Measurements from ENCODE around the gene TSC22D3. TPM values are rescaled to one million over a fixed set of nuclear protein-coding genes. Genes with fewer than 3 reads are reported as not detected.

TSC22D3 gene
- total and polyA plus RNA-seq, 2 donors (not counting 1 experiment from before 2014, with no cell fraction given): 447 to 3,050 TPM

- no peak for ATAC-seq (ENCODE audit: low read depth)
- no peaks in the 10 kb centered on the region for H3K27me3 ChIP-seq (replicated peaks in 1 of 4; ENCODE audit: control extremely low read depth in 1 of 4, control insufficient read depth in 3 of 4, insufficient read depth in 4 of 4, low read length in 3 of 4)
- 88% methylated on average over 2 of the region's 4 CpGs for WGBS (ENCODE audit: insufficient coverage)
- no peaks in the 10 kb centered on the region for H4K20me1 ChIP-seq (ENCODE audit: control insufficient read depth, insufficient read depth, low read length, poor library complexity, severe bottlenecking)
- H3K9ac ChIP-seq (ENCODE audit: low read length): no peak overlapping the region
- H3K36me3 ChIP-seq (replicated peaks in 1 of 2; ENCODE audit: control extremely low read depth in 1 of 2, control insufficient read depth in 1 of 2, extremely low read depth in 1 of 2, insufficient read depth in 2 of 2, low read length in 1 of 2): no peaks in the 10 kb centered on the region
- H3K4me1 ChIP-seq (ENCODE audit: control insufficient read depth in 2 of 2, insufficient read depth in 2 of 2, low read length in 2 of 2): peaks cover 0 to 4% of the 10 kb centered on the region in 2 donors
- intact Hi-C loops (cut with micrococcal nuclease): no loop called here
- H3K27ac ChIP-seq (ENCODE audit: low read length in 2 of 2): no peak overlapping the region
- no peak overlapping the region for H3K4me3 ChIP-seq (ENCODE audit: control extremely low read depth in 1 of 5, extremely low read depth in 1 of 5, insufficient read depth in 1 of 5, low read depth in 2 of 5, low read length in 4 of 5)
- H2AFZ ChIP-seq (ENCODE audit: insufficient read depth, low read depth, low read length, poor library complexity, severe bottlenecking): no peak overlapping the region
- Mint-ChIP-seq H3K4me1 (peaks cover 12% of the 10 kb centered on the region), H3K27me3 (no peaks in the 10 kb centered on the region), H3K9me3 (ENCODE audit: insufficient read depth) (no peaks in the 10 kb centered on the region), H3K27ac (no peak overlapping the region), H3K4me3 (no peak overlapping the region)
- no peak for DNase-seq
- no peaks in the 10 kb centered on the region for H3K9me3 ChIP-seq (ENCODE audit: control extremely low read depth in 1 of 3, control insufficient read depth in 2 of 3, insufficient read depth in 1 of 3, low read length in 2 of 3)
- peaks cover 7% of the 10 kb centered on the region for H3K79me2 ChIP-seq (ENCODE audit: control insufficient read depth, insufficient read depth, low read length)
- H3K4me2 ChIP-seq (replicated peaks; ENCODE audit: low read depth, low read length, poor library complexity, severe bottlenecking): no peak overlapping the region
- TF ChIP-seq CTCF (IDR thresholded peaks at IDR 0.05) (no peak), EZH2 (IDR thresholded peaks at IDR 0.05; ENCODE audit: borderline replicate concordance, insufficient read depth, low read depth, low read length, poor library complexity, severe bottlenecking) (no peak)
- CTCF ChIA-PET: interaction anchor here (0.8 kb wide), 2 partner anchors 43 to 84 kb away, joined by 3 read pairs; partner anchors contain the start of gene NCBP2L
- POLR2A ChIA-PET: no interaction called here
Observed at GRCh38 chrX:107733686-107734085, 41.9 kb downstream of the TSC22D3 start.

GRCh38 chrX:107731831-107732502 is 43.6 kb downstream of the TSC22D3 start:
- H3K27me3 Mint-ChIP-seq: no peaks in the 10 kb centered on the region
- POLR2A ChIA-PET: interaction anchor here (0.5 to 1.0 kb wide), 3 partner anchors 10 to 20 kb away, joined by 3 to 9 read pairs (median 4); no protein-coding TSS in a partner anchor
- intact Hi-C loops (cut with micrococcal nuclease): no loop called here
- CTCF ChIA-PET: interaction anchor here (0.9 to 1.3 kb wide), 4 partner anchors 13 to 77 kb away, joined by 3 to 4 read pairs (median 4); partner anchors contain the start of genes NCBP2L and TSC22D3
- Histone ChIP-seq H3K27me3 (replicated peaks in 1 of 4; ENCODE audit: control extremely low read depth in 1 of 4, control insufficient read depth in 3 of 4, insufficient read depth in 4 of 4, low read length in 3 of 4) (no peaks in the 10 kb centered on the region), H3K9ac (ENCODE audit: low read length) (no peak overlapping the region), H3K27ac (ENCODE audit: low read length in 2 of 2) (no peak overlapping the region), H3K4me3 (ENCODE audit: control extremely low read depth in 1 of 5, extremely low read depth in 1 of 5, insufficient read depth in 1 of 5, low read depth in 2 of 5, low read length in 4 of 5) (no peak overlapping the region), H4K20me1 (ENCODE audit: control insufficient read depth, insufficient read depth, low read length, poor library complexity, severe bottlenecking) (no peaks in the 10 kb centered on the region), H2AFZ (ENCODE audit: insufficient read depth, low read depth, low read length, poor library complexity, severe bottlenecking) (no peak overlapping the region), H3K36me3 (replicated peaks in 1 of 2; ENCODE audit: control extremely low read depth in 1 of 2, control insufficient read depth in 1 of 2, extremely low read depth in 1 of 2, insufficient read depth in 2 of 2, low read length in 1 of 2) (no peaks in the 10 kb centered on the region), H3K79me2 (ENCODE audit: control insufficient read depth, insufficient read depth, low read length) (no peaks in the 10 kb centered on the region), H3K9me3 (ENCODE audit: control extremely low read depth in 1 of 3, control insufficient read depth in 2 of 3, insufficient read depth in 1 of 3, low read length in 2 of 3) (no peaks in the 10 kb centered on the region), H3K4me1 (ENCODE audit: control insufficient read depth in 2 of 2, insufficient read depth in 2 of 2, low read length in 2 of 2) (peaks cover 0 to 4% of the 10 kb centered on the region in 2 donors), H3K4me2 (replicated peaks; ENCODE audit: low read depth, low read length, poor library complexity, severe bottlenecking) (no peak overlapping the region)
- H3K4me3 Mint-ChIP-seq: no peak overlapping the region
- ATAC-seq (ENCODE audit: low read depth) (no peak), DNase-seq (no peak)
- 100% methylated on average over 1 of the region's 7 CpGs for WGBS (ENCODE audit: insufficient coverage)
- H3K4me1 Mint-ChIP-seq: peaks cover 12% of the 10 kb centered on the region
- H3K27ac Mint-ChIP-seq: no peak overlapping the region
- H3K9me3 Mint-ChIP-seq (ENCODE audit: insufficient read depth): no peaks in the 10 kb centered on the region
- TF ChIP-seq EZH2 (IDR thresholded peaks at IDR 0.05; ENCODE audit: borderline replicate concordance, insufficient read depth, low read depth, low read length, poor library complexity, severe bottlenecking) (no peak), CTCF (IDR thresholded peaks at IDR 0.05) (no peak)
